Occipital lobe (tissue), 2 donors: ENCODE results near the gene SMR3B. TPM values are rescaled to one million over a fixed set of nuclear protein-coding genes. Genes with fewer than 3 reads are reported as not detected.

Experiments
- DNase-seq: peaks from one replicate; lab custom pipeline; 2025; lab: John Stamatoyannopoulos, UW
- total RNA-seq: library from RNA; depleted of rRNA; stranded (reverse); fragments of >200 nt; gene quantifications from one replicate; pipeline ENCODE4 v1.2.3, GENCODE V29; 2014

Gene SMR3B
- total RNA-seq = not detected

DNA sequence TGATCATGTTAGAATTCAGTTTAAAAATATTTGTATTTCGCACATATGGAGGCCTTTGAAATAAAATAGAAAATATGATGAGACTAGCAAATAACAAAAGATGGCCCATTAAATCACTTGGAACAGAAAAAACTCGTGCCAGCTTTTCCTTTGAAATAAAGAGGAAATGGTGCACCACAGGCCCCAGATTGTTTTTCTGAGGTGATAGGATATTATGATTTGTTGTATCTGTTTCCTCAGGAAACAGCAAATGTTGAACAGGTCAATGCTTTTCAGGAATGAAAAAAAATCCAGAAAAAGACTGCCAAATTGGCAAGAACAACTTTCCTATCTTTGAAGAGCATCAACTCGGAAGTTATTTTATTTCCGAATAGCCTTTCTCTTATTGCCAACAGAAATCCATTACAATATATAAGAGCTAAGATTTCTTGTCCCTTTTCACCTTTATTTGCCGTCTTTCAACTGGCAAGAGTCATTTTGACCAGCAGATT lies at the start of gene SMR3B:
Gene SMR3B (plus strand): TSS at position 441 of the 491 bp plus-strand sequence. CDS start 1,380 bp downstream, outside the sequence.
- DNase-seq = no peak

- DNase-seq = no peak
Observed at GRCh38 chr4:70334681-70335080, 48.2 kb upstream of the SMR3B start, which contains the start of gene CABS1. Gene CABS1 (plus strand): TSS chr4:70334981. CDS start chr4:70335040, 59 bp downstream.

- DNase-seq = no peak
Observed at GRCh38 chr4:70336043-70336442, 46.9 kb upstream of the SMR3B start.

DNA sequence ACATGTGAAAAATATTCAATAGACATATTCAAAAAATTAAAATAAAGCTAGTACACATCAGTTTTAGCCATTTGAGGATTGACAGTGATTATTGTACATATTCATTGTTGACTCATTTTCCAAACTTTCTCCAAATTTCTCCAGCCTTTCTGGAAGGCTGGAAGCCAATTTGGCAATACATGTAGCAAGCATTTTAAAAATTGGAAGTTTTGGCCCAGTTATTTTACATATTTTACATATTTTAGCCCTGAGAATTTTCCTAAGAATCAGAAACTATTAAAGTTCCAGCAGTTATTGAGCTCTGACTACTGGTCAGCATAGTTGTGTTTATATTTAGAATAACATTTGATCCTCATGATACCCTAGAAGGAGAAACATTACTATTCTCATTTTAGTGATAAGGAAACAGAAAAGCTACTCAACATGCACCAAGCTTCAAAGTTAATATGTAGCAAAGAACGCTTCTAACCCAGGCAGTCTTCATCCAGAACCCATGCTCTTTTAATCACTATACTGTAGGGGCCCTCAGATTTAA lies 45.0 kb upstream of the SMR3B start:
- DNase-seq = no peak

DNA sequence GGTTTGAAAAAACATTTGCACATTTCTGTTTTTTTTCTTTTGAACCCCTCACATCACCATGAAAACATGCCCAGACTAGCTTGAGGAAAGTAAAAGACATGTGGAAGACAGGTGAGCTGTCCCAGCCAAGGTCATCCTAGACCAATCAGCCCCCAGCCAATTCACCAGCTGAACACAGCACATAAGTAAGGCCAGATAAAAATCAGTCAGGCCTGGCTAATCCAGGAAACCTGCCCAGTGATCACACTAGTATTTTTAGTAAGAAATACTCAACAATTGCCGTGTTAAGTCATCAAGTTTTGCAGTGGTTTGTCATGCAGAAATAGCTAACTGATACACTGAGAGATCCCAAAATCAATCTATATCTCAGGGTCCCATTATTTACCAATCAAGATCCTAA lies 26.7 kb upstream of the SMR3B start:
- no peak for DNase-seq

- DNase-seq = no peak
Observed at GRCh38 chr4:70359115-70359661, 23.7 kb upstream of the SMR3B start.

- DNase-seq = no peak
Observed at GRCh38 chr4:70360460-70360859, 22.5 kb upstream of the SMR3B start, which contains the start of gene SMR3A. Gene SMR3A (plus strand): TSS chr4:70360760. CDS start chr4:70362116, 1,356 bp downstream.

- DNase-seq = no peak
Observed at GRCh38 chr4:70364002-70364401, 18.9 kb upstream of the SMR3B start.

DNA sequence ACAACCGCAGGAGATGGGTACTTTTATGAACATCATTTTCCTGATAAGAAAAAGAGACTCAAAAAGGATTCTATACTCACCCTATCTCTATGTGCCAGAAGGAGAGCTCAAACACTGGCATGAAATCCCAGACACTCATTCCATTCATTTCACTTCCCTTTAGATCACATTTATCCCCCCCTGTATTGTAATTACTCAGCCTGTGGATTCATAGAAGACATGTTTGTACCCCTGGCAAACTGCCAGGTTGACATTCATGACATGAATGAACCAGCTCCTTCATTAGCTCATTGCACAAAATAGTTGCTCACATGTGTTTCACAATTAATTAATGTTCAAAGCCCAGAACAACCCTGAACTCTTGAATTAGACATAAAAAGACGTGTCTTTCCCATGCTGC lies 17.5 kb upstream of the SMR3B start:
- no peak for DNase-seq

GRCh38 chr4:70367813-70368212 lies 15.1 kb upstream of the SMR3B start:
- DNase-seq = no peak

- no peak for DNase-seq
Observed at GRCh38 chr4:70371987-70372386, 10.9 kb upstream of the SMR3B start.

DNA sequence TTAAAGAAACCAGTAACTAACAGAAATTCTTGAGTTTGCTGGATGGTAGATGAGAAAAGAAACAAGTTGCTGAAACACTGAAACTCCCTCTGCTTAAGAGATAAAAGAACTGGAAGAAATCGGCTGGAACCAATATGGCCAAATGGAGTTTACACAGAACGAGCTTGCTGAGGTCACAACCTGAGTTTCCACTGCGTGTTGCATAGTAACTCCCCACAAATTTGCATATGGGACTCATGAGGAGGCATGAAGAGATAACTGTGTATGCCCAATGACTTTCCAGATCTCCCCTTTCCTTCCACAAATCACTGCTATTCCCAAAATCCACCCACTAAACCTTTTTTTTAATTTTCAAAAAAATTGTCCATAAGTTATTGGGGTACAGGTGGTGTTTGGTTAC lies 10.2 kb upstream of the SMR3B start:
- no peak for DNase-seq

- DNase-seq = no peak
Observed at GRCh38 chr4:70380578-70380977, 2.4 kb upstream of the SMR3B start.

DNA sequence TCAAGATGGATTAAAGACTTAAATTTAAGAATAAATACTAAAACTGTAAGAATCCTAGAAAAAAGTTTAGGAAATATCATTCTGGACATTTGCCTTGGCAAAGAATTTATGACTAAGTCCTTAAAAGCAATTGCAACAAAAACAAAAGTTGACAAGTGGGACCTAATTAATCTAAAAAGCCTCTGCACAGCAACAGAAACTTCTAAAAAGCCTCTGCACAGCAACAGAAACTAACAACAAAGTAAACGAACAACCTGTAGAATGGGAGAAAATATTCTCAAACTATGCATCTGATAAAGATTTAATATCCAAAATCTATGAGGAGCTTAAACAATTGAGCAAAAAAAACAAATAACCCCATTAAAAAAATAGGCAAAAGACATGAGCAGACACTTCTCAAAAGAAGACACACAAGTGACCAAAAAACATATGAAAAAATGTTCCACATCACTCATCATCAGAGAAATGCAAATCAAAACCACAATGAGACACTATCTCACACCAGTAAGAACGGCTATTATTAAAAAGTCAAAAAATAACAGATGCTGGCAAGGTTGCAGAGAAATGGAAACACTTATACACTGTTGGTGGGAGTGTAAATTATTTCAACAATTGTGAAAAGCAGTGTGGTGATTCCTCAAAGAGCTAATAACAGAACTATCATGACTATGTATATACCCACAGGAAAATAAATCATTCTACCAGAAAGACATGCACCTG lies 9.3 kb downstream of the SMR3B start:
- no peak for DNase-seq

DNA sequence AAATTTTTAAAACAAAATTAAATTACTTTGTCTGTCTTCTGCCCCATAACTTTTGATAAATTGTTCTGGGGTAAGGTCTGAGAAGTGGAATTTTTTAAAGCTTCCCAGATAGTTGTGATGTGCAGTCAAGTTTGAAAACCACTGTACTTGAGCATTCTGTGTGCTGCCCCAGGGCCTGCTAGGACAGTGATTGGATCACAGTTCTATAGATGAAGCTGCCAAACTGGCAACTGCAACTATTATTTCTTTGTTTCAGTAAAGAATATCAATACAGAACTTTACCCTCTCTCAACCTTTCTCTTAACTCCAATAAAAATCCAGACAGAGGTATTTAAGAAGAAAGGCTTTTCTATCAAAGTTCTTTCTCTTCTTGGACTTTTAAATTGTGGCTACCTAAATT lies 14.6 kb downstream of the SMR3B start, which contains the start of gene OPRPN:
Gene OPRPN (plus strand): TSS at position 361 of the 400 bp plus-strand sequence. CDS start 1,346 bp downstream, outside the sequence.
- DNase-seq = no peak

- DNase-seq = no peak
Observed at GRCh38 chr4:70399319-70399718, 16.4 kb downstream of the SMR3B start.

DNA sequence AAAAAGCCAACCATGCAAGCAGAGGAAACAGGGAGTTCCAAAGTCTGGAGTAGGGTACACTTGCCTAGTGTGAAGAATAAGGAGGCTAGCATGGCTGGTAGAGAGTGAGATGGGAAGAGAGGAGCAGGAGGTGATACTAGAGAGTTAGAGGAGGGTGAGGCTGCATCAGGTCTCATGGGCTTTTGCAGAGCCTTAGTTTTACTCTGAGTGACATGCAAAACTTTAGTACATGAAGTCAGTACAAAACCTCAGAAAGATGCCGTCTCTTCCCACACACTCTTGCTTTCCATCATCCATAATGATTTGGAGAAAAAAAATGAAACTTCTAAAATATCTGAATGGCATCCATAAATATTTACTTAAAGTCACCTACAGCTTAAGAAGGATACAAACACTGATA lies 19.8 kb downstream of the SMR3B start:
- DNase-seq = no peak

GRCh38 chr4:70405765-70406164 lies 22.8 kb downstream of the SMR3B start:
- DNase-seq = no peak

GRCh38 chr4:70425306-70425705 lies 42.4 kb downstream of the SMR3B start:
- DNase-seq = no peak

DNA sequence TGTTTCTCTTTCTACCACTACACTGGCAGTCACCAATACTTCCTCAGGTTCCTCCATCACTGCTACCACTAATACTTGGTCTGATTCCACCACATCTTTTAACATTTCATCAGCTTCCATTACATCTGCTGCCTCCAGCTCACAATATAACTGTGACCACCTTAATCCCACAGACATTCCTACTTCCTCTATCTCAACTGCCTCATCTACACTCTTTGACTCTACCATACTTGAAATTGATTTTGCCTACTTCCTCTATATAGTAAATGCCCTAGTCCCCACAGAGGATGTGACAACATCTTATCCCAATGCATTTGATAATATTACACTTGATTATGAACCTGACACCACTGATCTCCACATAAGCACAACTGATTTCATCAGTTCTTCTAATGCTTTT lies 43.9 kb downstream of the SMR3B start:
- DNase-seq = no peak

DNA sequence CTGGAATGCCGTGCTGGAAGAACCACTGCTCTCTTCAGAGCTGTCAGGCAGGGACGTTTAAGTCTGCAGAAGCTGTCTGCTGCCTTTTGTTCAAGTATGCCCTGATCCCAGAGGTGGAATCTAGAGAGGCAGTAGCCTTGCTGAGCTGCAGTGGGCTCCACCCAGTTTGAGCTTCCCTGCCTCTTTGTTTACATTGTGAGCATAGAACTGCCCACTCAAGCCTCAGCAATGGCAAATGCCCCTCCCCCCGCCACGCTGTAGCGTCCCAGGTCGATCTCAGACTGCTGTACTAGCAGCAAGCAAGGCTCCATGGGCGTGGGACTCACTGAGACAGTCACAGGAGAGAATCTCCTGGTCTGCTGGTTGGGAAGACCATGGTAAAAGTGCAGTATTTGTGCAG lies 54.3 kb downstream of the SMR3B start:
- no peak for DNase-seq
